ENCODE data around the gene IGSF9B.

DNA sequence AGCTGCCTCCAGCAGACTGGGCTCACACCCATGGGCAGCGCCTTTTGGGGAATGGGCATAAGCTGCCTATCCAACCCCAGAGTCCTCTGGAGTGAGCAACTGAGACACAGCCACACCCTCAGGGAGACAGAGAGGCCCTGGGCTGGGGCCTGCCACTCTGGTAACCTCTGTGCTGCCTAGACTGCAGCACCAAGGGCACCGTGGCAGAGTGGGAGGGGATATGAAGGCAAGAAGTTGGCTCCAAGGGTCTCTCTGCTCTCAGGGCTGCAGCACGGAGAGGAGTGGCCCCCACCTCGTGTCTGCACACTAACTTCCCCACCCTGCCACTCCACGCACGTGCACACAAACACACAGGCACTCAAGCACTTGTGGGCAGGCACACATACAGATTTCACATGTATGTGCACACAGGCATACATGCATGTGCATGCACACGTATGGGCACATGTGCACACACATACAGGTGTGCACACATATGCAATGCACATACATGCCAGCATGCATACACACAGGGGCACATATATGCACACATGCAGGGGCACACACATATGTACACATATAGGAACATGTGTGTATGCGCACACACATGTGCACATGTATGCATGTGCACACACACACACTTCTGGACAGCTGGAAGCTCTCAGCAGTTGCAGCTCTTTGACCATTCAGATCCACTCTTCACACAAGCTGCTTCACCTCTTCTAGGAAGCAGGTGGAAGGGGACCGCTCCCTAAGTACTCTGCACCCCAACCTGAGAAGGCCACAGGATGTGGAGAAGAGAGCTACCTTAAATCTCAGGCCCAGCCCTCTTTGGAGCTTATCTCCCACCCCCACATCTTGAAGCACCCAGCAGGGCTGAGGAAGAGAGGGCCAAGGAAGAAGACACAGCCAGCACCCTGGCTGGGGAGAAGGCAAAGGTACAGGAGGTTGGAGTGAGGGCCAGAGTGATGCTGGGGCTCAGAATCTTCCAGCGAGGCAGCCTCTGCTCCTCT is 4.3 kb downstream of the IGSF9B start:
- no peak for TF ChIP-seq EZH2 (IDR thresholded peaks at IDR 0.05; ENCODE audit: low read length)
- TF ChIP-seq, protein P1, sequence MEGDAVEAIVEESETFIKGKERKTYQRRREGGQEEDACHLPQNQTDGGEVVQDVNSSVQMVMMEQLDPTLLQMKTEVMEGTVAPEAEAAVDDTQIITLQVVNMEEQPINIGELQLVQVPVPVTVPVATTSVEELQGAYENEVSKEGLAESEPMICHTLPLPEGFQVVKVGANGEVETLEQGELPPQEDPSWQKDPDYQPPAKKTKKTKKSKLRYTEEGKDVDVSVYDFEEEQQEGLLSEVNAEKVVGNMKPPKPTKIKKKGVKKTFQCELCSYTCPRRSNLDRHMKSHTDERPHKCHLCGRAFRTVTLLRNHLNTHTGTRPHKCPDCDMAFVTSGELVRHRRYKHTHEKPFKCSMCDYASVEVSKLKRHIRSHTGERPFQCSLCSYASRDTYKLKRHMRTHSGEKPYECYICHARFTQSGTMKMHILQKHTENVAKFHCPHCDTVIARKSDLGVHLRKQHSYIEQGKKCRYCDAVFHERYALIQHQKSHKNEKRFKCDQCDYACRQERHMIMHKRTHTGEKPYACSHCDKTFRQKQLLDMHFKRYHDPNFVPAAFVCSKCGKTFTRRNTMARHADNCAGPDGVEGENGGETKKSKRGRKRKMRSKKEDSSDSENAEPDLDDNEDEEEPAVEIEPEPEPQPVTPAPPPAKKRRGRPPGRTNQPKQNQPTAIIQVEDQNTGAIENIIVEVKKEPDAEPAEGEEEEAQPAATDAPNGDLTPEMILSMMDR (optimal IDR thresholded peaks at IDR 0.05 in 1 of 3, IDR thresholded peaks at IDR 0.05 in 1 of 3, conservative IDR thresholded peaks at IDR 0.05 in 1 of 3; ENCODE audit: extremely low read depth in 1 of 3, insufficient read depth in 2 of 3, low read length in 3 of 3) = no peak

Data from keratinocyte (primary cell).